Fibroblast of lung (primary cell): ENCODE data around the gene SMC1A.
"Not testable (repeated sequence)": the region's sequence is repeated elsewhere in the genome, so short reads cannot be mapped to it uniquely, and the experiment has no call there.

ENCODE experiments used
- CTCF ChIP-seq, 2 donors: IDR thresholded peaks in 1 of 2; conservative IDR thresholded peaks in 1 of 2; 1 replicate in 1 of 2; 2 replicates in 1 of 2; pipeline ENCODE4 v1.5.1; 2011 to 2012; ENCODE audit warnings: low read length in 2 of 2, control low read depth in 1 of 2, inconsistent platforms in 1 of 2, low read depth in 1 of 2, mild to moderate bottlenecking in 1 of 2
- EZH2 ChIP-seq: IDR thresholded peaks from 2 replicates; pipeline ENCODE4 v1.5.1; 2012; ENCODE audit warnings: low read length, control low read depth, mild to moderate bottlenecking; ENCODE audit errors: missing control alignments

- not testable (repeated sequence) for TF ChIP-seq EZH2; CTCF (conservative IDR thresholded peaks at IDR 0.05 in 1 of 2, IDR thresholded peaks at IDR 0.05 in 1 of 2; ENCODE audit: low read depth in 1 of 2, low read length in 2 of 2)
Observed at GRCh38 chrX:53366454-53366853, 56.0 kb downstream of the SMC1A start.
